Kidney (tissue), 14 donors: Measurements from ENCODE around the gene SPG7. TPM values are rescaled to one million over a fixed set of nuclear protein-coding genes. Genes with fewer than 3 reads are reported as not detected.

Source experiments
- DNase-seq, 5 donors: peaks; one replicate each; pipeline ENCODE4 v3.0.0-alpha.2; 2013 to 2020
- FAIRE-seq: peaks from 2 replicates; lab custom pipeline; 2012; peaks lifted over from hg19 to GRCh38; lab: Jason Lieb, UNC
- H3K27ac ChIP-seq, 2 donors: one replicate each; pipeline ENCODE4 v1.7.0; 2013; ENCODE audit warnings: low read depth in 2 of 2, low read length in 2 of 2, inconsistent platforms in 1 of 2
- H3K27me3 ChIP-seq: one replicate; pipeline ENCODE4 v1.7.1; 2013; ENCODE audit warnings: low read length, inconsistent platforms; ENCODE audit not compliant: control insufficient read depth, insufficient read depth
- H3K36me3 ChIP-seq, 3 donors: one replicate each; pipeline versions ENCODE4 v1.7.0 to v1.7.1; 2013; ENCODE audit warnings: low read length in 3 of 3, control low read depth in 1 of 3, inconsistent platforms in 1 of 3; ENCODE audit not compliant: insufficient read depth in 3 of 3, control insufficient read depth in 2 of 3
- H3K4me1 ChIP-seq, 3 donors: one replicate each; pipeline versions ENCODE4 v1.7.0 to v1.7.1; 2013; ENCODE audit warnings: low read length in 3 of 3, inconsistent platforms in 1 of 3, low read depth in 1 of 3; ENCODE audit not compliant: control insufficient read depth in 2 of 3, insufficient read depth in 2 of 3
- H3K4me3 ChIP-seq, 3 donors: one replicate each; pipeline versions ENCODE4 v1.7.0 to v1.8.1; 2013; ENCODE audit warnings: low read length in 3 of 3, control low read depth in 1 of 3, inconsistent platforms in 1 of 3
- H3K9ac ChIP-seq, 3 donors: one replicate each; pipeline versions ENCODE4 v1.7.0 to v1.7.1; 2013; ENCODE audit warnings: low read length in 3 of 3, control low read depth in 1 of 3, inconsistent platforms in 1 of 3
- H3K9me3 ChIP-seq, 3 donors: one replicate each; pipeline versions ENCODE4 v1.7.0 to v1.7.1; 2013; ENCODE audit warnings: low read length in 3 of 3, control low read depth in 1 of 3, inconsistent platforms in 1 of 3; ENCODE audit not compliant: control insufficient read depth in 2 of 3, insufficient read depth in 1 of 3
- intact Hi-C: fragments of 100-400 bp; cut with DNase I; formaldehyde crosslinking; loops from one replicate; pipeline ENCODE4 v1.11.1; 2022
- polyA plus RNA-seq: library from polyadenylated mRNA; stranded (reverse); fragments of 350-450 nt; fragmentation: Illumina TruSeq; extraction: RNeasy Lipid Tissue Mini Kit (QIAGEN cat#74804); gene quantifications from one replicate; pipeline ENCODE4 v1.2.3, GENCODE V29; 2014; ENCODE audit warnings: low read depth, low replicate concordance; ENCODE audit not compliant: insufficient read depth
- total RNA-seq: library from RNA; stranded (reverse); fragmentation: NEBNext Ultra II Directional; extraction: Animal tissue kit (Norgen Biotek cat#: 25700); gene quantifications from one replicate; pipeline ENCODE4 v1.2.1, GENCODE V29; 2021
- TF ChIP-seq, protein P1 (sequence below): IDR thresholded peaks from 3 replicates; pipeline ENCODE4 v1.5.1; 2012; ENCODE audit warnings: mild to moderate bottlenecking, moderate library complexity, borderline replicate concordance; ENCODE audit not compliant: insufficient read depth; ENCODE audit errors: extremely low read depth
- donor health status: control.
- donor health status: control.
- donor health status: control.
- donor health status: control.
- donor health status: control.
- donor health status: DM: yes; HTN: yes; CAD: no.
- donor health status: Normal renal cell carcinoma (clear cell type).

Gene SPG7
- total and polyA plus RNA-seq, 2 donors from 2014 or later = 71.0 to 108 TPM

DNA sequence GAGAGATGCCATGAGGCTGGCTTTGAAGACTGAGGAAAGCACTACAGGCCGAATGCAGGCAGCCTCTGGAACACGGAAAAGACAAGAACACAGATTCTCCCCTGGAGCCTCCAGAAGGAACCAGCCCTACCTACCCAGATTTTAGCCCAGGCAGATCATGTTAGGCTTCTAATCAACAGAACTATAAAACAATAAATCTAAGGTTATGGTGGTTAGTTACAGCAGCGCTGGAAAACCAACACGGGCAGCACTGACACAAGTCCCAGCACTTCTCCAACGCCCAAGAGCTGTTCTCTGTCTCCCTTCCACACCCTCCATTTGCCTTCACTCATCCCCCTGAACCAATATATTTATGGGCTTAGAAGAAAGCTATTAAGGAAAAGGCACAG lies 25.4 kb upstream of the SPG7 start:
- Histone ChIP-seq H3K9ac (no peak overlapping the region), H3K4me1 (peaks cover 0 to 21% (median under 1%) of the 10 kb centered on the region in 3 donors)
- intact Hi-C loops = no loop called here

DNA sequence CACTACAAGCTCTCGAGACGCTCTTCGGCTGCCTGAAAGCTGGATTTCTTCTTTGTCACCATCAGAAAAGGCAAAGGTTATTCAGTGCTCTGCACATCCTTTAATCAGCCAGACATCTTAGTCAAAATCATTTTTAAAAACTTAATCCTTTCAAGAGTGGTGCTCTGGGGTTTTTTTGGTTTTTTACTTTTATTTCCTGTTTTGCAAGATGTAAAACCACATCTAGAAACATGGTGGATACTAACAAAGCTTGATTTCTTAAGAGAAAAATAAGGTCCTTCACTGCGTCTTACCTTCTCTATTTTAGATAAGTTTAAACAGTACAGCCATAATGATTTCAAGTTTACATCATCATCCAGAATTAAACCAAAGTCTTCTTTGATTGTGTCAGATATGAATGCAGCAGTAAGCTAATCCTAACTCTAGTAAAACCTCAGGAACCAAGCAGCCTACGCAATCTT lies 24.1 kb upstream of the SPG7 start:
- no peak overlapping the region for H3K4me3 ChIP-seq
- TF ChIP-seq, protein P1, sequence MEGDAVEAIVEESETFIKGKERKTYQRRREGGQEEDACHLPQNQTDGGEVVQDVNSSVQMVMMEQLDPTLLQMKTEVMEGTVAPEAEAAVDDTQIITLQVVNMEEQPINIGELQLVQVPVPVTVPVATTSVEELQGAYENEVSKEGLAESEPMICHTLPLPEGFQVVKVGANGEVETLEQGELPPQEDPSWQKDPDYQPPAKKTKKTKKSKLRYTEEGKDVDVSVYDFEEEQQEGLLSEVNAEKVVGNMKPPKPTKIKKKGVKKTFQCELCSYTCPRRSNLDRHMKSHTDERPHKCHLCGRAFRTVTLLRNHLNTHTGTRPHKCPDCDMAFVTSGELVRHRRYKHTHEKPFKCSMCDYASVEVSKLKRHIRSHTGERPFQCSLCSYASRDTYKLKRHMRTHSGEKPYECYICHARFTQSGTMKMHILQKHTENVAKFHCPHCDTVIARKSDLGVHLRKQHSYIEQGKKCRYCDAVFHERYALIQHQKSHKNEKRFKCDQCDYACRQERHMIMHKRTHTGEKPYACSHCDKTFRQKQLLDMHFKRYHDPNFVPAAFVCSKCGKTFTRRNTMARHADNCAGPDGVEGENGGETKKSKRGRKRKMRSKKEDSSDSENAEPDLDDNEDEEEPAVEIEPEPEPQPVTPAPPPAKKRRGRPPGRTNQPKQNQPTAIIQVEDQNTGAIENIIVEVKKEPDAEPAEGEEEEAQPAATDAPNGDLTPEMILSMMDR = no peak
- H3K4me1 ChIP-seq = peaks cover 0 to 25% (median 12%) of the 10 kb centered on the region in 3 donors
- intact Hi-C loops = no loop called here
- DNase-seq (no peak), FAIRE-seq (no peak)
- no peak overlapping the region for H3K27ac ChIP-seq
- no peak overlapping the region for H3K9ac ChIP-seq
- no peaks in the 10 kb centered on the region for H3K27me3 ChIP-seq
- H3K9me3 ChIP-seq = no peaks in the 10 kb centered on the region
- H3K36me3 ChIP-seq = no peaks in the 10 kb centered on the region

More for the DNA sequence above, 25.4 kb upstream of the SPG7 start:
- Histone ChIP-seq H3K4me3 (no peak overlapping the region), H3K27me3 (no peaks in the 10 kb centered on the region), H3K9me3 (no peaks in the 10 kb centered on the region), H3K36me3 (no peaks in the 10 kb centered on the region), H3K27ac (no peak overlapping the region)
- TF ChIP-seq, protein P1 = no peak
- FAIRE-seq = no peak
- no peak for DNase-seq

DNA sequence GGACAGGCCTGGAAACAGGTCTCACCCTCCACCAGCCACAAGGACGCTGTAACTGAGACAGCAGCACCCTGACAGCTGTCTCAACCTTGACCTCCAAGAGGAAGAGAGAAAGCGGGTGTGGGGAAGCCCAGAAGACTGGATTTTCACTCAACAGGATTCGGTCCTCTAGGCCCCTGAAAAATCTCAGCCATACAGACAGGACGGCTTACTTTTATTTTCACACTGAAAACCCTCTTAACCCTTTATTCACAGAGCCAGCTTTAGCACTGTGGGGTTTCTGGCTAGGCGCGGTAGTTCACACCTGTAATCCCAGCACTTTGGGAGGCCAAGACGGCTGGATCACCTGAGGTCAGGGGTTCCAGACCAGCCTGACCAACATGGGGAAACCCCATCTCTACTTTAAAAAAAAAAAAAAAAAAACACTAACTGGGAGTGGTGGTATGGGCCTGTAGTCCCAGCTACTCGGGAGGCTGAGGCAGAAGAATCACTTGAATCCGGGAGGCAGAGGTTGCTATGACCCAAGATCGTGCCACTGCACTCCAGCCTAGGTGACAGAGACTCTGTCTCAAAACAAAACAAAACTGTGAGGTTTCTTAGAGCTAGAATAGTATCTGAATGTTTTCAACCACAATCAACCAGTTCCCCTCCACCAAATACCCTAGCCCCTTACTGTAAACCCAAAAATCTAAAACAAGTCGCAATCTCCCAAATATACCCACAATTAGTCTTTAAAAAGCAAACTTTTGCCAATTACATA lies 23.1 kb upstream of the SPG7 start:
- Histone ChIP-seq H3K36me3 (no peaks in the 10 kb centered on the region), H3K9ac (no peak overlapping the region), H3K27me3 (no peaks in the 10 kb centered on the region), H3K4me3 (no peak overlapping the region), H3K4me1 (peaks cover 0 to 25% (median 12%) of the 10 kb centered on the region in 3 donors), H3K9me3 (no peaks in the 10 kb centered on the region), H3K27ac (no peak overlapping the region)
- TF ChIP-seq, protein P1 = no peak
- intact Hi-C loops = no loop called here
- FAIRE-seq (no peak), DNase-seq (peak in 1 of 5 donors; percentile 47)
